HG02610 (cell line): ENCODE data around the gene ATP10D.
A peak's percentile ranks its signal among the peaks of the same experiment; 100 is the strongest.
"Not testable (repeated sequence)": the region's sequence is repeated elsewhere in the genome, so short reads cannot be mapped to it uniquely, and the experiment has no call there.

ENCODE experiments used
- ATAC-seq: cut with Tn5 transposase; IDR thresholded peaks from one replicate; pipeline ENCODE4 v1.9.1; 2021; ENCODE audit warnings: mild to moderate bottlenecking, moderate library complexity; ENCODE audit not compliant: unreplicated experiment

ATP10D gene

GRCh38 chr4:47533689-47534347 lies 48.7 kb downstream of the ATP10D start:
- peak; percentile 36 for ATAC-seq

- ATAC-seq = no peak
Observed at GRCh38 chr4:47534772-47535171, 49.7 kb downstream of the ATP10D start.

GRCh38 chr4:47535567-47536147 lies 50.6 kb downstream of the ATP10D start:
- no peak for ATAC-seq

- no peak for ATAC-seq
Observed at GRCh38 chr4:47536966-47537365, 51.9 kb downstream of the ATP10D start.

GRCh38 chr4:47538111-47538824 lies 53.2 kb downstream of the ATP10D start:
- ATAC-seq = no peak

- no peak for ATAC-seq
Observed at GRCh38 chr4:47538825-47539154, 53.7 kb downstream of the ATP10D start.

GRCh38 chr4:47542640-47543039 lies 57.6 kb downstream of the ATP10D start:
- ATAC-seq = not testable (repeated sequence)

- ATAC-seq = no peak
Observed at GRCh38 chr4:47543331-47543730, 58.3 kb downstream of the ATP10D start.

GRCh38 chr4:47550357-47550756 lies 65.3 kb downstream of the ATP10D start:
- ATAC-seq = not testable (repeated sequence)

GRCh38 chr4:47550899-47551548 lies 65.9 kb downstream of the ATP10D start:
- no peak for ATAC-seq

GRCh38 chr4:47551682-47552081 lies 66.6 kb downstream of the ATP10D start:
- ATAC-seq = no peak

GRCh38 chr4:47553329-47554125 lies 68.5 kb downstream of the ATP10D start:
- ATAC-seq = no peak

GRCh38 chr4:47555920-47556319 lies 70.8 kb downstream of the ATP10D start:
- not testable (repeated sequence) for ATAC-seq

GRCh38 chr4:47557255-47557654 lies 72.2 kb downstream of the ATP10D start:
- no peak for ATAC-seq

GRCh38 chr4:47560682-47561081 lies 75.6 kb downstream of the ATP10D start:
- ATAC-seq = no peak

GRCh38 chr4:47561331-47561730 lies 76.3 kb downstream of the ATP10D start:
- ATAC-seq = no peak

GRCh38 chr4:47562297-47562696 lies 77.2 kb downstream of the ATP10D start:
- ATAC-seq = no peak

- no peak for ATAC-seq
Observed at GRCh38 chr4:47566566-47566965, 81.5 kb downstream of the ATP10D start.

GRCh38 chr4:47566969-47567368 lies 81.9 kb downstream of the ATP10D start:
- ATAC-seq = no peak

- ATAC-seq = no peak
Observed at GRCh38 chr4:47567511-47567910, 82.4 kb downstream of the ATP10D start.

GRCh38 chr4:47570816-47571215 lies 85.7 kb downstream of the ATP10D start:
- ATAC-seq = no peak
